SK-N-SH treated with all-trans-retinoic acid at 6 μM for 48 hours (cell line): ENCODE data around the gene NINJ2.
A peak's percentile ranks its signal among the peaks of the same experiment; 100 is the strongest.

Source experiments
- ATAC-seq: fragments of 200-7000 bp; cut with Tn5 transposase; 3 replicates; pipeline ENCODE4 v1.9.1; 2020; ENCODE audit warnings: mild to moderate bottlenecking, moderate library complexity
- ARNTL ChIP-seq: fragments of 450-650 bp; formaldehyde crosslinking; IDR thresholded peaks from 2 replicates; pipeline ENCODE4 v1.5.0; 2020; ENCODE audit warnings: low read depth, mild to moderate bottlenecking, moderate library complexity, borderline replicate concordance
- BACH2 ChIP-seq: fragments of 250-450 bp; sonication (Bioruptor Pico); IDR thresholded peaks from 2 replicates; pipeline ENCODE4 v1.9.0; 2021; ENCODE audit warnings: mild to moderate bottlenecking, borderline replicate concordance
- CREB5 ChIP-seq: fragments of 250-450 bp; sonication (Bioruptor Pico); IDR thresholded peaks from 2 replicates; pipeline ENCODE4 v1.5.1; 2020; ENCODE audit warnings: low read depth, mild to moderate bottlenecking, moderate library complexity
- CSDC2 ChIP-seq: fragments of 250-450 bp; sonication (Bioruptor Pico); IDR thresholded peaks from 2 replicates; pipeline ENCODE4 v1.5.0; 2020; ENCODE audit warnings: mild to moderate bottlenecking, moderate library complexity
- CSRNP3 ChIP-seq: fragments of 250-450 bp; sonication (Bioruptor Pico); IDR thresholded peaks from 2 replicates; pipeline ENCODE4 v1.5.1; 2021; ENCODE audit warnings: mild to moderate bottlenecking, moderate library complexity
- ESRRG ChIP-seq: fragments of 250-450 bp; sonication (Bioruptor Pico); IDR thresholded peaks from 2 replicates; pipeline ENCODE4 v1.6.1; 2021; ENCODE audit warnings: mild to moderate bottlenecking
- GLIS3 ChIP-seq: fragments of 250-450 bp; sonication (Bioruptor Pico); IDR thresholded peaks from 2 replicates; pipeline ENCODE4 v1.5.0; 2020; ENCODE audit warnings: mild to moderate bottlenecking, moderate library complexity
- ISL1 ChIP-seq: fragments of 250-450 bp; sonication (Bioruptor Pico); IDR thresholded peaks from 2 replicates; pipeline ENCODE4 v2.1.2; 2022; ENCODE audit warnings: mild to moderate bottlenecking, moderate library complexity
- OSR1 ChIP-seq: fragments of 250-450 bp; sonication (Bioruptor Pico); IDR thresholded peaks from 2 replicates; pipeline ENCODE4 v1.8.0; 2022; ENCODE audit warnings: moderate library complexity, mild to moderate bottlenecking, inconsistent platforms
- PATZ1 ChIP-seq: fragments of 250-450 bp; sonication (Bioruptor Pico); IDR thresholded peaks from 2 replicates; pipeline ENCODE4 v1.8.0; 2020; ENCODE audit warnings: mild to moderate bottlenecking, moderate library complexity, borderline replicate concordance
- POU6F1 ChIP-seq: fragments of 250-450 bp; sonication (Bioruptor Pico); IDR thresholded peaks from 2 replicates; pipeline ENCODE4 v1.8.0; 2021; ENCODE audit warnings: low read depth, mild to moderate bottlenecking, moderate library complexity, borderline replicate concordance
- PPARA ChIP-seq: fragments of 250-450 bp; sonication (Bioruptor Pico); IDR thresholded peaks from 2 replicates; pipeline ENCODE4 v1.5.0; 2020; ENCODE audit warnings: mild to moderate bottlenecking, borderline replicate concordance
- SNAI2 ChIP-seq: fragments of 250-450 bp; sonication (Bioruptor Pico); IDR thresholded peaks from 2 replicates; pipeline ENCODE4 v1.5.0; 2020; ENCODE audit warnings: mild to moderate bottlenecking, moderate library complexity
- TCF4 ChIP-seq: fragments of 250-450 bp; sonication (Bioruptor Pico); IDR thresholded peaks from 2 replicates; pipeline ENCODE4 v1.8.0; 2021; ENCODE audit warnings: mild to moderate bottlenecking, moderate library complexity, borderline replicate concordance
- TOX ChIP-seq: fragments of 250-450 bp; sonication (Bioruptor Pico); IDR thresholded peaks from 2 replicates; pipeline ENCODE4 v1.8.0; 2021; ENCODE audit warnings: mild to moderate bottlenecking, moderate library complexity, borderline replicate concordance
- ZC3H10 ChIP-seq: fragments of 250-450 bp; sonication (Bioruptor Pico); IDR thresholded peaks from 2 replicates; pipeline ENCODE4 v1.5.1; 2021; ENCODE audit warnings: mild to moderate bottlenecking, moderate library complexity
- ZFP3 ChIP-seq: fragments of 250-450 bp; sonication (Bioruptor Pico); IDR thresholded peaks from 2 replicates; pipeline ENCODE4 v1.5.0; 2020; ENCODE audit warnings: mild to moderate bottlenecking, moderate library complexity
- ZFP30 ChIP-seq: fragments of 450-650 bp; formaldehyde crosslinking; IDR thresholded peaks from 2 replicates; pipeline ENCODE4 v1.5.0; 2022; ENCODE audit warnings: mild to moderate bottlenecking, moderate library complexity
- ZNF565 ChIP-seq: fragments of 450-650 bp; formaldehyde crosslinking; conservative IDR thresholded peaks from 2 replicates; pipeline ENCODE4 v1.5.0; 2020; ENCODE audit warnings: low read depth, mild to moderate bottlenecking, moderate library complexity
- ZNF70 ChIP-seq: fragments of 450-650 bp; formaldehyde crosslinking; IDR thresholded peaks from 2 replicates; pipeline ENCODE4 v1.5.0; 2020; ENCODE audit warnings: mild to moderate bottlenecking, moderate library complexity
- ZNF8 ChIP-seq: fragments of 450-650 bp; formaldehyde crosslinking; IDR thresholded peaks from 2 replicates; pipeline ENCODE4 v1.5.0; 2020; ENCODE audit warnings: mild to moderate bottlenecking, moderate library complexity

The NINJ2 gene

GRCh38 chr12:644818-645552, 18.3 kb downstream of the NINJ2 start:
- TF ChIP-seq PATZ1 (CRISPR knock-in tag) (no peak), ISL1 (CRISPR knock-in tag) (no peak), ZFP3 (CRISPR knock-in tag) (no peak), CSDC2 (CRISPR knock-in tag) (no peak), PPARA (no peak), ZNF565 (CRISPR knock-in tag) (no peak), ESRRG (CRISPR knock-in tag) (no peak), ZFP30 (CRISPR knock-in tag) (no peak), ARNTL (CRISPR knock-in tag) (no peak)
- peak; percentile 30; the same call in 2 of the 3 replicates for ATAC-seq

- TF ChIP-seq CSDC2 (CRISPR knock-in tag) (no peak), CREB5 (CRISPR knock-in tag) (no peak), ZFP3 (CRISPR knock-in tag) (no peak), SNAI2 (no peak), ZFP30 (CRISPR knock-in tag) (no peak), ZNF8 (no peak)
These were observed 19.0 kb downstream of the NINJ2 start for GRCh38 chr12:644303-644639.

GRCh38 chr12:643475-644302, 19.6 kb downstream of the NINJ2 start:
- ATAC-seq = no peak
- no peak for TF ChIP-seq PPARA
- TF ChIP-seq CSDC2 (CRISPR knock-in tag) = no peak
- TF ChIP-seq ESRRG (CRISPR knock-in tag) = no peak
- TF ChIP-seq POU6F1 = no peak
- no peak for TF ChIP-seq ZNF70 (CRISPR knock-in tag)
- TF ChIP-seq GLIS3 = no peak
- no peak for TF ChIP-seq TOX (CRISPR knock-in tag)
- no peak for TF ChIP-seq TCF4 (CRISPR knock-in tag)
- TF ChIP-seq PATZ1 (CRISPR knock-in tag) = no peak
- no peak for TF ChIP-seq ZC3H10 (CRISPR knock-in tag)
- no peak for TF ChIP-seq ISL1 (CRISPR knock-in tag)
- no peak for TF ChIP-seq CREB5 (CRISPR knock-in tag)
- no peak for TF ChIP-seq ZFP3 (CRISPR knock-in tag)
- TF ChIP-seq ZNF565 (CRISPR knock-in tag) = no peak
- no peak for TF ChIP-seq BACH2
- no peak for TF ChIP-seq CSRNP3 (CRISPR knock-in tag)
- no peak for TF ChIP-seq SNAI2
- TF ChIP-seq OSR1 = no peak
- no peak for TF ChIP-seq ZNF8
- no peak for TF ChIP-seq ZFP30 (CRISPR knock-in tag)

More at GRCh38 chr12:644303-644639, 19.0 kb downstream of the NINJ2 start:
- no peak for ATAC-seq
